HAP-1 (cell line): ENCODE data around the gene F5.
A peak's percentile ranks its signal among the peaks of the same experiment; 100 is the strongest.

ENCODE experiments used
- DNase-seq, 2 experiments: peaks; one replicate each; pipeline ENCODE4 v3.0.0-alpha.2; 2016 to 2020; ENCODE audit warnings: low spot score in 2 of 2
- H3K27me3 ChIP-seq: fragments of 250-450 bp; sonication (Bioruptor Pico); 2 replicates; pipeline ENCODE4 v1.5.1; 2020; ENCODE audit warnings: low read depth, mild to moderate bottlenecking, moderate library complexity
- H3K36me3 ChIP-seq: fragments of 250-450 bp; sonication (Bioruptor Pico); replicated peaks from 2 replicates; pipeline ENCODE4 v1.5.1; 2020; ENCODE audit warnings: mild to moderate bottlenecking
- H3K4me1 ChIP-seq: fragments of 250-450 bp; sonication (Bioruptor Pico); 2 replicates; pipeline ENCODE4 v1.5.1; 2020; ENCODE audit warnings: mild to moderate bottlenecking
- H3K4me3 ChIP-seq: fragments of 250-450 bp; sonication (Bioruptor Pico); 2 replicates; pipeline ENCODE4 v1.5.1; 2020; ENCODE audit warnings: mild to moderate bottlenecking, moderate library complexity
- H3K9me3 ChIP-seq: fragments of 250-450 bp; sonication (Bioruptor Pico); 2 replicates; pipeline ENCODE4 v1.5.1; 2020; ENCODE audit warnings: mild to moderate bottlenecking, moderate library complexity
- in situ Hi-C: fragments of 300-500 bp; cut with MboI; formaldehyde crosslinking; loops from 3 replicates; pipeline ENCODE4 v1.14.3; 2020; ENCODE audit warnings: low sequenced_read_pairs, inconsistent platforms, mixed read lengths

Gene F5

GRCh38 chr1:169586395-169587255 lies at the start of gene F5:
Gene F5 (minus strand): TSS chr1:169586481. CDS start chr1:169586386, 95 bp downstream.
- Histone ChIP-seq H3K27me3 (peaks cover 19% of the 10 kb centered on the region), H3K36me3 (no peaks in the 10 kb centered on the region), H3K4me1 (no peaks in the 10 kb centered on the region), H3K9me3 (no peaks in the 10 kb centered on the region), H3K4me3 (no peak within 1 kb of the TSS)
- peak; percentile 11 to 69 for DNase-seq
- in situ Hi-C loops: no loop called here

GRCh38 chr1:169634877-169635276 lies 48.6 kb upstream of the F5 start:
- no peak for DNase-seq
- Histone ChIP-seq H3K36me3 (no peaks in the 10 kb centered on the region), H3K4me1 (no peaks in the 10 kb centered on the region), H3K4me3 (no peak overlapping the region), H3K27me3 (no peaks in the 10 kb centered on the region), H3K9me3 (no peaks in the 10 kb centered on the region)
- in situ Hi-C loops: no loop called here

- Histone ChIP-seq H3K27me3 (no peaks in the 10 kb centered on the region), H3K36me3 (no peaks in the 10 kb centered on the region), H3K9me3 (no peaks in the 10 kb centered on the region), H3K4me1 (no peaks in the 10 kb centered on the region), H3K4me3 (no peak overlapping the region)
- no peak for DNase-seq
- in situ Hi-C loops: no loop called here
Observed at GRCh38 chr1:169634145-169634544, 47.9 kb upstream of the F5 start.

GRCh38 chr1:169631249-169631648 lies 45.0 kb upstream of the F5 start:
- H3K4me3 ChIP-seq: no peak overlapping the region

GRCh38 chr1:169630006-169630405 lies 43.7 kb upstream of the F5 start, which contains the start of gene SELP:
Gene SELP (minus strand): TSS chr1:169630124. CDS start chr1:169630074, 50 bp downstream.
- Histone ChIP-seq H3K9me3 (no peaks in the 10 kb centered on the region), H3K27me3 (no peaks in the 10 kb centered on the region), H3K36me3 (no peaks in the 10 kb centered on the region), H3K4me3 (no peak within 1 kb of the TSS), H3K4me1 (no peaks in the 10 kb centered on the region)
- no peak for DNase-seq
- in situ Hi-C loops: no loop called here

More at GRCh38 chr1:169631249-169631648, 45.0 kb upstream of the F5 start:
- H3K9me3 ChIP-seq: no peaks in the 10 kb centered on the region
- no peaks in the 10 kb centered on the region for H3K4me1 ChIP-seq
- in situ Hi-C loops: no loop called here
- H3K27me3 ChIP-seq: no peaks in the 10 kb centered on the region
- DNase-seq: no peak
- no peaks in the 10 kb centered on the region for H3K36me3 ChIP-seq

GRCh38 chr1:169624912-169625311 lies 38.6 kb upstream of the F5 start:
- H3K4me3 ChIP-seq: no peak overlapping the region
- in situ Hi-C loops: no loop called here

GRCh38 chr1:169624122-169624521 lies 37.8 kb upstream of the F5 start:
- H3K36me3 ChIP-seq: no peaks in the 10 kb centered on the region
- no peak for DNase-seq
- no peaks in the 10 kb centered on the region; the same call in 1 of the 2 replicates for H3K27me3 ChIP-seq
- H3K4me3 ChIP-seq: no peak overlapping the region
- no peaks in the 10 kb centered on the region for H3K4me1 ChIP-seq
- H3K9me3 ChIP-seq: no peaks in the 10 kb centered on the region
- in situ Hi-C loops: no loop called here

More at GRCh38 chr1:169624912-169625311, 38.6 kb upstream of the F5 start:
- no peak for DNase-seq
- H3K9me3 ChIP-seq: no peaks in the 10 kb centered on the region
- H3K4me1 ChIP-seq: no peaks in the 10 kb centered on the region
- no peaks in the 10 kb centered on the region for H3K27me3 ChIP-seq
- no peaks in the 10 kb centered on the region for H3K36me3 ChIP-seq

- in situ Hi-C loops: no loop called here
- Histone ChIP-seq H3K4me3 (no peak overlapping the region), H3K4me1 (no peaks in the 10 kb centered on the region), H3K27me3 (no peaks in the 10 kb centered on the region; the same call in 1 of the 2 replicates), H3K9me3 (no peaks in the 10 kb centered on the region), H3K36me3 (no peaks in the 10 kb centered on the region)
- DNase-seq: no peak
Observed at GRCh38 chr1:169623132-169623926, 37.0 kb upstream of the F5 start.

GRCh38 chr1:169620565-169620964 lies 34.3 kb upstream of the F5 start:
- Histone ChIP-seq H3K9me3 (no peaks in the 10 kb centered on the region), H3K4me3 (no peak overlapping the region), H3K27me3 (no peaks in the 10 kb centered on the region; the same call in 1 of the 2 replicates), H3K4me1 (no peaks in the 10 kb centered on the region), H3K36me3 (no peaks in the 10 kb centered on the region)
- in situ Hi-C loops: no loop called here
- DNase-seq: no peak

GRCh38 chr1:169618367-169618766 lies 32.1 kb upstream of the F5 start:
- Histone ChIP-seq H3K9me3 (no peaks in the 10 kb centered on the region), H3K27me3 (no peaks in the 10 kb centered on the region; the same call in 1 of the 2 replicates), H3K4me1 (no peaks in the 10 kb centered on the region), H3K36me3 (no peaks in the 10 kb centered on the region), H3K4me3 (no peak overlapping the region)
- in situ Hi-C loops: no loop called here
- no peak for DNase-seq

- H3K27me3 ChIP-seq: peaks cover 2% of the 10 kb centered on the region; the same call in 1 of the 2 replicates
Observed at GRCh38 chr1:169615803-169616202, 29.5 kb upstream of the F5 start.

GRCh38 chr1:169610858-169611257 lies 24.6 kb upstream of the F5 start:
- no peak for DNase-seq
- Histone ChIP-seq H3K4me1 (no peaks in the 10 kb centered on the region), H3K27me3 (peaks cover 7% of the 10 kb centered on the region; the same call in 1 of the 2 replicates), H3K36me3 (no peaks in the 10 kb centered on the region), H3K9me3 (no peaks in the 10 kb centered on the region), H3K4me3 (no peak overlapping the region)
- in situ Hi-C loops: no loop called here

More at GRCh38 chr1:169615803-169616202, 29.5 kb upstream of the F5 start:
- Histone ChIP-seq H3K36me3 (no peaks in the 10 kb centered on the region), H3K4me3 (no peak overlapping the region), H3K9me3 (no peaks in the 10 kb centered on the region), H3K4me1 (no peaks in the 10 kb centered on the region)
- in situ Hi-C loops: no loop called here
- no peak for DNase-seq

GRCh38 chr1:169610108-169610507 lies 23.8 kb upstream of the F5 start:
- Histone ChIP-seq H3K4me3 (no peak overlapping the region), H3K9me3 (no peaks in the 10 kb centered on the region), H3K36me3 (no peaks in the 10 kb centered on the region), H3K4me1 (no peaks in the 10 kb centered on the region), H3K27me3 (peaks cover 7% of the 10 kb centered on the region; the same call in 1 of the 2 replicates)
- DNase-seq: no peak
- in situ Hi-C loops: no loop called here

- H3K27me3 ChIP-seq: peaks cover 7% of the 10 kb centered on the region; the same call in 1 of the 2 replicates
- in situ Hi-C loops: no loop called here
- no peaks in the 10 kb centered on the region for H3K36me3 ChIP-seq
- no peak for DNase-seq
- no peaks in the 10 kb centered on the region for H3K4me1 ChIP-seq
- no peaks in the 10 kb centered on the region for H3K9me3 ChIP-seq
- H3K4me3 ChIP-seq: no peak overlapping the region
Observed at GRCh38 chr1:169608226-169608625, 21.9 kb upstream of the F5 start.
